ENCODE measurements around the gene XPNPEP1. TPM values are rescaled to one million over a fixed set of nuclear protein-coding genes. Genes with fewer than 3 reads are reported as not detected.

The XPNPEP1 gene
- polyA plus RNA-seq, 1 donor from 2014 or later, result 96.3 TPM

GRCh38 chr10:109914966-109915365 is 8.3 kb downstream of the XPNPEP1 start:
- Histone ChIP-seq H3K27ac (ENCODE audit: low read length) (no peak overlapping the region), H3K27me3 (ENCODE audit: insufficient read depth, low read depth, low read length) (no peaks in the 10 kb centered on the region), H2AFZ (ENCODE audit: low read depth, low read length) (no peak overlapping the region), H3K4me3 (ENCODE audit: low read length) (no peak overlapping the region), H3F3A (ENCODE audit: insufficient read depth, low read length, poor library complexity, severe bottlenecking) (no peaks in the 10 kb centered on the region), H3K36me3 (ENCODE audit: insufficient read depth, low read length) (no peaks in the 10 kb centered on the region), H3K4me2 (ENCODE audit: low read length) (no peak overlapping the region), H3K9me3 (ENCODE audit: low read length) (peaks cover 3% of the 10 kb centered on the region), H3K9ac (ENCODE audit: low read length) (no peak overlapping the region), H3K9me2 (ENCODE audit: insufficient read depth, low read length) (no peaks in the 10 kb centered on the region), H4K20me1 (ENCODE audit: insufficient read depth) (no peaks in the 10 kb centered on the region), H3K79me2 (replicated peaks; ENCODE audit: insufficient read depth, low read length) (no peaks in the 10 kb centered on the region)
- TF ChIP-seq CTCF (IDR thresholded peaks at IDR 0.05; ENCODE audit: poor library complexity, severe bottlenecking) (no peak), EZH2 (IDR thresholded peaks at IDR 0.05; ENCODE audit: borderline replicate concordance, insufficient read depth, low read length, poor library complexity, severe bottlenecking) (no peak), MXI1 (conservative IDR thresholded peaks at IDR 0.05; ENCODE audit: poor library complexity, severe bottlenecking) (no peak), REST (IDR thresholded peaks at IDR 0.05; ENCODE audit: borderline replicate concordance) (no peak), TAF1 (IDR thresholded peaks at IDR 0.05; ENCODE audit: low read depth) (no peak), POLR2AphosphoS5 (IDR thresholded peaks at IDR 0.05) (no peak), RAD21 (conservative IDR thresholded peaks at IDR 0.05) (no peak), EP300 (conservative IDR thresholded peaks at IDR 0.05; ENCODE audit: poor library complexity, severe bottlenecking) (no peak), SMC3 (conservative IDR thresholded peaks at IDR 0.05; ENCODE audit: poor library complexity) (no peak)

GRCh38 chr10:109913306-109913892 is 9.9 kb downstream of the XPNPEP1 start:
- H2AFZ ChIP-seq (ENCODE audit: low read depth, low read length), result no peak overlapping the region
- no peaks in the 10 kb centered on the region for H4K20me1 ChIP-seq (ENCODE audit: insufficient read depth)
- peaks cover 3% of the 10 kb centered on the region for H3K9me3 ChIP-seq (ENCODE audit: low read length)
- no peaks in the 10 kb centered on the region for H3K9me2 ChIP-seq (ENCODE audit: insufficient read depth, low read length)
- H3K27me3 ChIP-seq (ENCODE audit: insufficient read depth, low read depth, low read length), result no peaks in the 10 kb centered on the region
- no peaks in the 10 kb centered on the region for H3K79me2 ChIP-seq (replicated peaks; ENCODE audit: insufficient read depth, low read length)
- H3K4me2 ChIP-seq (ENCODE audit: low read length), result no peak overlapping the region
- H3K27ac ChIP-seq (ENCODE audit: low read length), result no peak overlapping the region
- H3F3A ChIP-seq (ENCODE audit: insufficient read depth, low read length, poor library complexity, severe bottlenecking), result no peaks in the 10 kb centered on the region
- no peak overlapping the region for H3K9ac ChIP-seq (ENCODE audit: low read length)
- no peaks in the 10 kb centered on the region for H3K36me3 ChIP-seq (ENCODE audit: insufficient read depth, low read length)
- no peak for TF ChIP-seq SMC3 (conservative IDR thresholded peaks at IDR 0.05; ENCODE audit: poor library complexity)
- no peak for TF ChIP-seq EP300 (conservative IDR thresholded peaks at IDR 0.05; ENCODE audit: poor library complexity, severe bottlenecking)
- TF ChIP-seq MXI1 (conservative IDR thresholded peaks at IDR 0.05; ENCODE audit: poor library complexity, severe bottlenecking), result no peak
- TF ChIP-seq REST (IDR thresholded peaks at IDR 0.05; ENCODE audit: borderline replicate concordance), result no peak
- no peak for TF ChIP-seq TAF1 (IDR thresholded peaks at IDR 0.05; ENCODE audit: low read depth)
- TF ChIP-seq RAD21 (conservative IDR thresholded peaks at IDR 0.05), result no peak
- no peak for TF ChIP-seq CTCF (IDR thresholded peaks at IDR 0.05; ENCODE audit: poor library complexity, severe bottlenecking)
- no peak for TF ChIP-seq POLR2AphosphoS5 (IDR thresholded peaks at IDR 0.05)
- no peak for TF ChIP-seq EZH2 (IDR thresholded peaks at IDR 0.05; ENCODE audit: borderline replicate concordance, insufficient read depth, low read length, poor library complexity, severe bottlenecking)
- no peak overlapping the region for H3K4me3 ChIP-seq (ENCODE audit: low read length)

All from neural cell (in vitro differentiated cells).